HG03060 (cell line): ENCODE results near the gene ITPA.

Source experiments
- ATAC-seq: cut with Tn5 transposase; IDR thresholded peaks from one replicate; pipeline ENCODE4 v1.9.1; 2021; ENCODE audit warnings: low read depth, moderate number of reproducible peaks; ENCODE audit not compliant: unreplicated experiment

The ITPA gene

DNA sequence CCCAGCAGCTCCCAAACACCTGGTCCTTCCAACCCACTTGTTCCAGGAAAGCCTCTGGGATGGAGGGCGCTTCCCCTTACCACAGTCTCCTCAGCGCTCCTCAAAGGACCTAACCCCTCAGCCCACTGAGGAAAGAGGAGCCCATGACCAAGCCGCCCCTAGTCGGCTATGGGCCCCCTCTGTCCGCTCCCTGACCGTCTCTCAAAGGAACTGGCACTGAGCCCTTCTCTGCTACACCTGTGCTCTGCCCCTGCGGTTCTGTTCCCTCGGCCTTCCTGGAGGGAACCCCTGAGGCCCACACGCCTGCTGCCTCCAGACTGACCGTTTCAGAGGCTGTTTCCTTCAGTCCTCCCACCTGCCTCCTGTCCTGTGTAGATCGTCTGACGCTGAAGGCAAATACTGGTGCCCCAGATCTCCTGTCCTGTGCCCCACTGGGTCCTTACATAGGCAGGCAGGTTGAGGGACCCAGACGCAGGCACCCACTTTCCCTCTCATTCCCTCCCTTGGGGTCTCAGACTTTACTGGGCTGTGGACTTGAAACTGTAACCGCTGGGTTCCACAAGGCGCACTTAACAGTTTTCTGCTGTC lies 31.6 kb downstream of the ITPA start:
- ATAC-seq: no peak

DNA sequence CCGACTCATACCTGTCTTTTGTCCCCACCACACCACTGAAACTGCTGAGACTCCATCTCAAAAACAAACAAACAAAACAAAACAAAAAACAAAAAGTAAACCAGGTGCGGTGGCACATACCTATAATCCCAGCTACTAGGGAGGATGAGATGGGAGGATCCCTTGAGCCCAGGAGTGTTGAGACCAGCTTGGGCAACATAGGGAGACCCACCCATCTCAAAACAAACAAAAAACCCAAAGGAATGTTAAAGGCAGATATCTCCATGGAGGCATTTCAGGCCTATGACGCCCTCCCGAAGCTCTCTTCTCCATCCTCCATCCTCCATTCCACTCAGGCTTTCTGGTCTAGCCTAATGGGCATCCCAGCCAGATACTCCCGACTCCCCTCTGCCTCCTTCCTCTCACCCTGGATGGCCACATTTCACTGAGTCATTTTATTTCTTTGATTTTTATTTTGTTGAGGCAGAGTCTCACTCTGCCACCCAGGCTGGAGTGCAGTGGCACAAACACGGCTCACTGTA lies 32.9 kb downstream of the ITPA start:
- ATAC-seq: no peak

DNA sequence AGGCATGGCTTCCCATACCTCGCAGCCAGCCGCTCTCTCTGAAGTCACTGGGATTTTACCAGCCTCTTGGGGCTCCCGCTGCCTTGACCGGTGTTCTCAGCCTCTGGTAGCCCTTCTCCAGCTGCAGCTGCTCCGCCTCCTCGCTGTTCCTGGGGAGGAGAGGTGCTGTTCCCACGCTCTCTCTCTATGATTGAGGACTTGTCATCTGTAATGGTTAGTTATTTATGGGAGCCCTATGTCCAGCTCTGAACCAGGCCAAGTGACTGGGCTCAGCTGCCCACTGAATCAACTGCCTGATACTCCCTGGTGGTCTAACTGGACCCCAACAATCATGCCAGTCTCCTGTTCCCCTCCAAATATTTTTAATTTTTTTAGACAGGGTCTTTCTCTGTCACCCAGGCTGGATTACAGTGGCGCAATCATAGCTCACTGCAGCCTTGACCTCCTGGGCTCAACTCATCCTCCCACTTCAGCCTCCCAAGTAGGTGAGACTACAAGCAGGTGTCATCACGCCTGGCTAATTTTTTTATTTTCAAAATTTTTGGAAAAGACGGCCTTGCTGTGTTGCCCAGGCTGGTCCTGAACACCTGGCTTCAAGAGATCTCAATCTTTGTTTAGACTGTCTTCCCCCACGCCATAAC lies 34.5 kb downstream of the ITPA start:
- ATAC-seq: no peak

GRCh38 chr20:3244613-3245012 lies 35.3 kb downstream of the ITPA start:
- no peak for ATAC-seq

GRCh38 chr20:3245156-3245555 lies 35.9 kb downstream of the ITPA start:
- no peak for ATAC-seq

DNA sequence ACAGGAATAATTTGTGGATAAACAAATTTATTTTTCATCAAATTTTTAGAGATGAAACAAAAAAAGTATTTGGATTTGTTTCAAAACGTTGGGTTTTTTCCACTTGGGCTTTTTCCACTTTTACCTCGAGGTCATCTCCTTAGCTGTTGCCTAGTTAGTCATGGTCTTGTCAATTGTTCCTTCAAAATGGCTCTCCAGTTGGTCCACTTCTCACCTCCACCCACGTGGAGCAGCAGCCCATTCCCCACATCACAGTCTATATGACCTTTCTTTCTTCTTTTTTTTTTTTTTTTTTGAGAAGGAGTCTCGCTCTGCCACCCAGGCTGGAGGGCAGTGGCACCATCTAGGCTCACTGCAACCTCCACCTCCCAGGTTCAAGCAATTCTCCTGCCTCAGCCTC lies 36.4 kb downstream of the ITPA start:
- ATAC-seq: no peak

- ATAC-seq: no peak
Measured at GRCh38 chr20:3246682-3247081, 37.4 kb downstream of the ITPA start.

GRCh38 chr20:3247638-3248037 lies 38.3 kb downstream of the ITPA start:
- no peak for ATAC-seq

GRCh38 chr20:3248167-3248992 lies 39.1 kb downstream of the ITPA start:
- ATAC-seq: no peak

DNA sequence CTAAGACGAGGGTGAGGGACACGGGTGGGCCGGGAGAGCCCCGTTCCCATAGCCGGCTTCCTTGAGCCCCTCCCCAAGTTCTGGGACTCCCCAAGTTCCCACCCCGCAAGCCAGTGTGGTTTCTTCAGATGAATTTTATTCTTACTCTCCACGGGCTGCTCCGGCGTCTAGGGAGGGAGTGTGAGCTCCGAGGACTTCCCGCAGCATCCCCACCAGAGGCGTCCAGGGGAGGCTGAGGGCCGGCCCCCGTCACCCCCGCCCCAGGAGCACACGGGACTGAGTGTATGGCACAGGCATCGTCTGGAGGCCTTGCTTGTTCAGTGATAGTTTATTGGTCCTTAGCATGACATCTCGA lies 39.7 kb downstream of the ITPA start:
- no peak for ATAC-seq

- no peak for ATAC-seq
Measured at GRCh38 chr20:3250091-3250504, 40.8 kb downstream of the ITPA start.

DNA sequence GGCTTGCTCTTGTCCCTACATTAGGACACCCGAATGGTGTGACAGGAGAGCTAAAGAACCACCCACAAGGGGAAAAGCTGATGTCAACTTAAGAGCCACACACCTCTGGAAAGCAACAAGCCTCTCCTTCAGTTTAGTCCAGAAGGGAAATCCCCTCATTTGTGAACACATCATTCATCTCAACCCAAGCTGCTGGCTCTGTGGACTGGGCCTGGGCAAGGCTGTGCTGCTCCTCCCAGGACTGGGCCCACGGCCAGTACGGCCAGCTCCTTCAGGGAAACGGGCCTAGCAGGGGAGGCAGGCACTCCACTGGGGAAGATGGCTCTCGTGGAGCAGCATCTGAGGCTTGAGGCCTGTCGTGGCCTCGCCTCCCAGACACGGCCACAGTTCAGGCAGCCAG lies 42.5 kb downstream of the ITPA start:
- no peak for ATAC-seq

GRCh38 chr20:3255728-3256127 lies 46.4 kb downstream of the ITPA start:
- no peak for ATAC-seq

- ATAC-seq: no peak
Measured at GRCh38 chr20:3258429-3258828, 49.1 kb downstream of the ITPA start.

GRCh38 chr20:3262566-3262965 lies 53.3 kb downstream of the ITPA start:
- ATAC-seq: no peak

DNA sequence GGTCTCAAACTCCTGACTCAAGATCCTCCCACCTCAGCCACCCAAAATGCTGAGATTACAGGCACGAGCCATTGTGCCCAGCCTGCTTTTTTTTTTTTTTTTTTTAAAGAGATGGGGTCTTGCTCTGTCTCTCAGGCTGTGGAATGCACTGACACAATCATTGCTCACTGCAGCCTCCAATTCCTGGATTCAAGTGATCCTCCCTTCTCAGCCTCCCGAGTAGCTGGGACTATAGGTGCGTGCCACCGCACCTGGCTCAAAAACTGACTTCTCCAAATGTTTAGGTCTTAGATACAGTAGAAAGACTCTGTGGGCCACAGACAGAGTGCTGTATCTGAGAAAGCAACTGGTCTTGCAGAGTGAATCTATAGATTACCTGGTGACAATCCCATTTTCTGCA lies 60.8 kb downstream of the ITPA start:
- no peak for ATAC-seq

DNA sequence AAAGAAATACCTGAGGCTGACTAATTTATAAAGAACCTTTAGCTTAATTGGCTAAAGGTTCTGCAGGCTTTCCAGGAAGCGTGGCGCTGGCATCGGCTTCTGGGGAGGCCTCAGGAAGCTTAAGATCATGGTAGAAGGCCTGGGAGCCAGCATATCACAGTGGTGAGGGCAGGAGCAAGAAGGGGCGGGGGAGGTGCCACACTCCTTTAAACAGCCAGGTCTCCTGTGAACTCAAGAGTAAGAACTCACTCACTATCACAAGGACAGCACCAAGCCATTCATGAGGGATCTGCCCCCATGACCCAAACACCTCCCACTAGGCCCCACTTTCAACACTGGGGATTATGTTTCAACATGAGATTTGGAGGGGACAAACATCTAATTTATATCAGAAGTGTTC lies 64.1 kb downstream of the ITPA start:
- no peak for ATAC-seq
